DMS 273 treated with DMSO at 0.1 percent for 48 hours (cell line): ENCODE measurements around the gene TTC34.

Source experiments
- DNase-seq: peaks from one replicate; lab custom pipeline; 2025; lab: John Stamatoyannopoulos, UW

Gene TTC34, protein sequence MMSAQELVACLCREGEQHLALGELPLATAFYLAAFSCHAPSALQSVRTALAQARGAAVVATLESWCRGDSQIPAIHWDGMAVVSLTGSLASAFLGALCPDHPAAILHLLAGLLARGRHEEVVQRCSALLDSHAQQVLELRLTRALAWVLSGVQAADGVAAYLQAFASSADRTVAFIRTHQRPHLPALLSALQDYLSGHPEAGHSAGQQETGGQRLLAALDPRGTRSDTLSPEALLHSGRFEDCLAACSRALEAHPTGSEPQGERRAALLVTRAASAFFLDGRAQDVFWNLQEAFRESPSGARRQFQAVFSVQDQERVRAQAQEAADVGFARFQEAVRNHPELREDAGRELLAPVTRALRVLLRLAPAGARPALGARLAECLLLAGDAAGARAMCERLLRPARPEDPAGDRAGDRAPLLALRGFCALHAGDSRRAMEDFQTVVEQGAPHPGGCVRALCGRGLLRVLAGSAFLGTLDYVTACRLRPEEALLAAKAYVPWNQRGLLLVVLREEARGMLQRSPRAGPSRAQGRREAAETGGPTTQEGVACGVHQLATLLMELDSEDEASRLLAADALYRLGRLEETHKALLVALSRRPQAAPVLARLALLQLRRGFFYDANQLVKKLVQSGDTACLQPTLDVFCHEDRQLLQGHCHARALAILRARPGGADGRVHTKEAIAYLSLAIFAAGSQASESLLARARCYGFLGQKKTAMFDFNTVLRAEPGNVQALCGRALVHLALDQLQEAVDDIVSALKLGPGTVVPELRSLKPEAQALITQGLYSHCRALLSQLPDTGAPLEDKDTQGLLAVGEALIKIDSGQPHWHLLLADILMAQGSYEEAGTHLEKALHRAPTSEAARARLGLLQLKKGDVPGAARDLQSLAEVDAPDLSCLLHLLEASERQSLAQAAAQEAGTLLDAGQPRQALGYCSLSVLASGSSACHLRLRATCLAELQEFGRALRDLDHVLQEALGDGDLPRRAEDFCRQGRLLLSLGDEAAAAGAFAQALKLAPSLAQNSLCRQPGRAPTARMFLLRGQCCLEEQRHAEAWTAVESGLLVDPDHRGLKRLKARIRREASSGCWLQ

DNA sequence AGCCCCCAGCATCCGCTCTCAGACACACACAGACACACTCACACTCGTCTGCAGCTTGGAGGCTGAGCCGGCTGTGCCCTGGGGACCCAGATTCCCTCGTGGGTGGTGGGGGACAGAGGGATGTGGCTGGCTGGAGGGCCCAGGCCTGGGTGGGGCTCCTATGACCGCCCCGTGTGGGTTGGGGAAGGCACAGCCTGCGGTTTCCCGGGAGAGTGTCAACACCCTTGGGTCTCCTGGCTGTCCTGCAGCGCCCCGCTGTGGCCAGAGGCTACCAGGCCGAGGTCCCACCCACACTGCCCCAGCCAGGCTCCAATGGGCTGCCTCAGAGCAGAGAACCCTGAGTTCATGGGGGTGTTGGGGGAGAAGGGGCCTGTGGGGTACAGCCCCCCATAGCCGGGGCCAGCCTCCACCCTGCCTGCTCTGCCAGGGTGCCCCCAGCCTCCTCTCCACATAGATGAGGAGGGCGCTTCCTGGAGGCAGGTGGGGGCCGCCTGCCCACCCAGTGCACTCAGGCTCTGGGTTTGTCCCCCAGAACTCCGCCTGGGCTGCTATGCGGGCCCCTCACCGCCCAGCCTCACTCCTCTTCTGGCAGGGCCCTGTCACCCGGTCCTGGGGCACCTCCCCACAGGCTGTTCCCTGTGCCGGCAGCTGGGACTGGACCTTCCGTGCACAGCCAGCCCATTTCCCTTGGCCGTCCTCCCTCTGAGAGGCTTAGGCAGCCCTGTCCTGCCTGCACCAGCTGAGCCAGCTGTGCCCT lies at the start of gene TTC34:
Gene TTC34 (minus strand): TSS at position 159 of the 757 bp plus-strand sequence. CDS start 866 bp downstream, outside the sequence.
- no peak for DNase-seq

GRCh38 chr1:2850502-2850901 lies 49.0 kb upstream of the TTC34 start:
- no peak for DNase-seq

GRCh38 chr1:2848006-2848670 lies 46.6 kb upstream of the TTC34 start:
- DNase-seq, result no peak

DNA sequence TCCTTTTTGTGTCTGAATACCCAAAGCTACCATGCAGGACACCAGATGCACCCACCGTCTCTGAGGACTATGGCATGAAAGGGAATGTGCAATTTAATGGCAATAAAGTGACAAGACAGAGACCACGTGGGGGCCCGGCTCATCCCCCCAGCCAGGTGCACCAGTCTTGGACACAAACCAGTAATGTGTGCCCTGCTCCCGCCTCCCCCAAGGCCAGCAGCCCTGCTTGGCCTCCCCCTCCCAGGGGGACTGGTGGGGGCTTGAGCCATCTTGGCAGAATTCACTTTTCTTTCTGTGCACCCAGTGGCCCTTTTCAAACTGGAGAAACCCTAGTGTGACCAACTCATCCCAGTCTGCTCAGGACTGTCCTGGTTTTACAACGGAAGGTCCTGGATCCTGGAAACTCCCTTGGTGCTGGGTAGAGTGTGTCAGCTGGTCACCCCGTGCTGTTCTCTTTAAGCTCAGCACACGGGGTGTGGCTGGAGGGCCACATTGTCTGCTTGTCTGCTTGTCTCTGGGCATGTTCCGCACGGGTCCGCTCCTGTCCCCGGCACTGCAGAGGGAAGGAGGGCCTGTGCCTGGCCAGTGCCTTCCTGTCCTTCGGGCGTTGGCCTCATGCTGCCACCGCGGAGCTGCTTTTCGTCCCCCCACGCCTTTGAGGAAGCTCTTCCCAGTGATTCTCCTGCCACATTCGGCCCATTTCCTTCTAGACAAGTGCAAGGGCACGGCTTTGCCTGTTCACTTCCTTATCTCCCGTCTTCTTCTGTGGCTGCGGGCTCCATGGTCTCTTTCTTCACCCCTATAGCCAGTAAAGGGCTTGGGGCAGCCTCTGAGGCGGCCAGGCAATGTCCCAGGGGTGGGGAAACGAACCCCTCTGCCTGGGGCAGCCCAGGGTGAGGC lies 45.8 kb upstream of the TTC34 start:
- no peak for DNase-seq

DNA sequence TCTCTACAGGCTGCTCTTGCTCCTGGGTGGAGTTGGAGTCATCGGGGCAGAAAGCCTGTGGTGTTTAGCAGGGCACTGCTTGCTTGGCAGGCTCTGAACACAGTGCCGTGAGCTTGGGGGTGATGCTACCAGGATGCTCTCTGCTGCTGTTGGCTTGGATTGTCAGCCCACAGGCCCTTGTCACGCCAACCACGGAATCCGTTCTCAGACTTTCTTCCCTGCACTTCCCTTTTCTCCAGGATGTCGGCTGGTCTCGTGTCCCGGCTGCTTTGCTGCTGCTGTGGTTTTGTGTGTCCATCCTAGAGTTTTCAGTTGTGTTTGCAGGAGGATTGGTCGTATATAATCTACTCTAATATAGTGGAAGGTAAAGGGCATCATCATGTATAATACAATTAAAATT lies 44.4 kb upstream of the TTC34 start:
- DNase-seq, result no peak

DNA sequence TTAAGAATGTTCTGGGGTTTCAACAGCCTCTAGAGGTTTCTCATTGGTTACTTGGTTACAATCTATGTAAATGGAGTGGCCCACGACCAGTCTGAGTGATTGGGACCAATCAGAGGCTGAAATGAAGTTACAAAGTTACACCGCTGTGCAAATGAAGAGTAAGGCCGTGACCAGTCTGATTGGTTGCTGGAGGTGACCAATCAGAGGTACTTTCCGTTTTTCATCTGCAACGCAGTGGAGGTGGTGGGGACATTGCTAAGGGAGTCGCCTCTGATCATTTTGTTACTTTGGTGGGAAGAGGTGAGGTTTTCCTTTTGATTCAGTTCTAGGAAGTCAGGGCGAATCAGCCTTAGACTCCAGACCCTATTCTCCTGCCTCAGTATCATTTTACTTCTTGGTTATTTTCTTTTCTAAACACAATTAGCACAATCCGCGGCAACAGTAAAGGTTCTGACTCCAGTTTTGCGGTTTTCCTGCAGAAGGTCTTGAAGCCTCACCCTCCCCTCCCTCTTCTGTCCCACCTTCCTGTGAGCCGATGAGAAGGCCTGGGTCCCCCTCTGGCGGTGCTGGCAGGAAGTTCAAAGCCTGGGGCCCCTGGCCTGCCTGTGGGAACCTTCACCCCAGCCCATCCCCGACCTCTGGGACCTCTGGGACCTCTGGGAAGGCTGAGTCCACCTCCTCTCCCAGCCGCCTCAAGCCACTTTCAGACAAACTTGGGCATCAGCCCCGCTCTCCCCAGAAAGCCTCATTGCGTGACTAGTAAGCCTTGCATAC lies 38.7 kb upstream of the TTC34 start:
- no peak for DNase-seq

- DNase-seq, result no peak
Measured at GRCh38 chr1:2837823-2838222, 36.3 kb upstream of the TTC34 start.

DNA sequence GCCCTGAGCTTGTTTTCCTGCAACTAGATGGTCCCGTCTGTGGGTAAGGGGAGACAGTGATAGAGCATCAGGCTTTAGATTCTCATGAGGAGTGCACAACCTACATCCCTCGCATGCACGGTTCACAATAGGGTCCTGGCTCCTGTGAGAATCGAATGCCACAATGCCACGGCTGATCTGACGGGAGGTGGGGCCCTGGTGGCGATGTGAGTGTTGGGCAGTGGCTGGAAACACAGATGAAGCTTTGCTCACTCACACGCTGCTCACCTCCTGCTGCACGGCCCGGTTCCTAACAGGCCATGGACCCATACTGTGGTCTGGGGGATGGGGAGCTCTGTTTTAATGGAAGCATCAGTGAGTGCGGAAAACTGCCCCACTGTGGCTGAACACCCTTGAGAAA lies 35.8 kb upstream of the TTC34 start:
- DNase-seq, result no peak

DNA sequence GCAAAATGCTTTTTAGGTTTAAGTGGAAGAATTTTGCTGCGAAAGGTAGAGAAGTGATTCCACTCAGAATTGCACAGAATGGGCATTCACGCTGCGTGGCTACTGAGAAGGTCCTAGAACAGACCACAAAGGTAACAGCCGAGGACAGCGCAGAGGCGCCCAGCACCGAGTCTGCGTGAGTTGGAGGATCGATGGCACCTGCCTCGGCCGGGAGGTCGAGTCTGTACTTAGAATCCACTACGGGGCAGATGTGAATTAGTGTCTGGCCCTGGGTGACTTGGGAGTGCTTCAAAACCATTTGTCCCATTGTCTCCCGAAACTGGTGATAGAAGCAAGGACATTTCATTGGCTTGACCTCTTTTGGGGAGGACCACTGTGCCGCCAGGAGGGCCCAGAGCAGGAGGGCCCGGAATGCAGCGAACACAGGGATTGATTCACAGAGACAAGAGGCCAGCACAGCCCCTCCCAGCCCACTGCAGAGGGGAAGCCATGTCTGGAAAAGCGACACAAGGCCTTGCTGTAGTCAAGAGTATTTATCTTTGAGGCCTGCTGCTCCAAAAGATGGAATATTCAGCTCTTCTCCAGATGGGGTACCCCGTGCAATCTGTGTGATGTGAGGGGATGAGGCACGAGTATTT lies 35.0 kb upstream of the TTC34 start:
- DNase-seq, result no peak

GRCh38 chr1:2835650-2836159 lies 34.2 kb upstream of the TTC34 start:
- DNase-seq, result no peak

GRCh38 chr1:2834741-2835564 lies 33.5 kb upstream of the TTC34 start:
- DNase-seq, result no peak

DNA sequence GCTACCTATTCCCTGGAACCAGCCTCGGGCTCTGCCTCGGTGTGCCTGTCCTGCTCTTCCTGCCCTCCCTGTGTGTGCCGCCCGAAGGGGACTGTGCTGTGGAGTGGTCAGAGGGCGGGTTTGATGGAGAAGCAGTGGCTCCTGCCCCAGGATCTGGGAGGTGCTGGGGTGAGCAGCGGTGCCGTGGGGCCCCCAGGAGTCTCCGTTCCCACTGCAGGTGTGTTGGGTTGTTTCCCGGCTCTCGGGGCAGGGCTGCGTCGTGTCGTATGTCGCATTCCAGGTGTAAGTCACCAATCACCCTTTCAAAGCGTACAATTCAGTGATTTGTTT lies 32.6 kb upstream of the TTC34 start:
- DNase-seq, result no peak

- DNase-seq, result no peak
Measured at GRCh38 chr1:2833454-2834145, 32.1 kb upstream of the TTC34 start.

- no peak for DNase-seq
Measured at GRCh38 chr1:2832506-2833453, 31.3 kb upstream of the TTC34 start.

GRCh38 chr1:2831596-2832212 lies 30.2 kb upstream of the TTC34 start:
- DNase-seq, result no peak
